IMR-90 (cell line): ENCODE results near the gene PLXND1. TPM values are rescaled to one million over a fixed set of nuclear protein-coding genes. Genes with fewer than 3 reads are reported as not detected.

Source experiments
- ATAC-seq: fragments of 200-7000 bp; cut with Tn5 transposase; 2 replicates; pipeline ENCODE4 v1.9.1; 2020; ENCODE audit warnings: low read depth, mild to moderate bottlenecking, moderate library complexity
- BruUV-seq: library from RNA; stranded (reverse); fragments of 400-500 nt; replicated peaks from 2 replicates; lab custom pipeline; 2021; lab: Mats Ljungman, UMichigan
- CTCF ChIA-PET: fragments of 300-600 bp; formaldehyde crosslinking; extraction: SDS; loops from one replicate; lab custom pipeline; 2021; ENCODE audit warnings: antibody characterized with exemption; lab: Yijun Ruan, JAX
- POLR2A ChIA-PET: fragments of 300-600 bp; sonication (Branson Sonifier 250); formaldehyde crosslinking; loops from one replicate; lab custom pipeline; 2022; ENCODE audit warnings: antibody characterized with exemption; ENCODE audit not compliant: unreplicated experiment; lab: Charles Lee
- DNase-seq: peaks from one replicate; pipeline ENCODE4 v3.0.0; 2013
- H2AFZ ChIP-seq: replicated peaks from 2 replicates; pipeline ENCODE3; 2013; ENCODE audit warnings: low read length, mild to moderate bottlenecking; ENCODE audit not compliant: poor library complexity
- H2AK5ac ChIP-seq: 2 replicates; pipeline ENCODE4 v1.6.1; 2013; ENCODE audit warnings: low read depth, low read length, inconsistent platforms
- H2AK9ac ChIP-seq: replicated peaks from 2 replicates; pipeline ENCODE3; 2013; ENCODE audit warnings: mild to moderate bottlenecking, low read depth, low read length, moderate library complexity; ENCODE audit not compliant: poor library complexity
- H2BK120ac ChIP-seq: 2 replicates; pipeline ENCODE4 v1.6.1; 2013; ENCODE audit warnings: low read depth, low read length, inconsistent platforms
- H2BK15ac ChIP-seq: 3 replicates; pipeline ENCODE4 v1.6.1; 2013; ENCODE audit warnings: low read depth, low read length, inconsistent platforms
- H2BK20ac ChIP-seq: 2 replicates; pipeline ENCODE4 v1.6.1; 2013; ENCODE audit warnings: low read depth, mild to moderate bottlenecking, inconsistent platforms, low read length, moderate library complexity
- H2BK5ac ChIP-seq: 2 replicates; pipeline ENCODE4 v1.6.1; 2013; ENCODE audit warnings: mild to moderate bottlenecking, low read depth, low read length, inconsistent platforms; ENCODE audit not compliant: poor library complexity, severe bottlenecking
- H3K14ac ChIP-seq: replicated peaks from 2 replicates; pipeline ENCODE4 v1.6.1; 2013; ENCODE audit warnings: low read depth, low read length, inconsistent platforms
- H3K18ac ChIP-seq: 2 replicates; pipeline ENCODE4 v1.6.1; 2013; ENCODE audit warnings: low read depth, low read length, control low read depth
- H3K23ac ChIP-seq: 2 replicates; pipeline ENCODE4 v1.6.1; 2013; ENCODE audit warnings: low read depth, low read length, inconsistent platforms
- H3K27ac ChIP-seq: 2 replicates; pipeline ENCODE4 v1.5.1; 2013; ENCODE audit warnings: mild to moderate bottlenecking, control low read depth, low read length; ENCODE audit not compliant: insufficient read depth
- H3K27me3 ChIP-seq: 2 replicates; pipeline ENCODE4 v1.6.1; 2013; ENCODE audit warnings: low read length; ENCODE audit not compliant: control insufficient read depth, insufficient read depth
- H3K36me3 ChIP-seq: 2 replicates; pipeline ENCODE4 v1.6.1; 2013; ENCODE audit warnings: low read length, mixed read lengths; ENCODE audit not compliant: control insufficient read depth, insufficient read depth
- H3K4ac ChIP-seq: 2 replicates; pipeline ENCODE4 v1.6.1; 2013; ENCODE audit warnings: low read depth, low read length, inconsistent platforms
- H3K4me1 ChIP-seq: 2 replicates; pipeline ENCODE4 v1.6.1; 2013; ENCODE audit warnings: low read length, mixed read lengths; ENCODE audit not compliant: control insufficient read depth, insufficient read depth
- H3K4me2 ChIP-seq: 2 replicates; pipeline ENCODE4 v1.6.1; 2013; ENCODE audit warnings: low read depth, mild to moderate bottlenecking, control low read depth, low read length, moderate library complexity
- H3K4me3 ChIP-seq: 2 replicates; pipeline ENCODE4 v1.5.1; 2013; ENCODE audit warnings: low read depth, mild to moderate bottlenecking, control low read depth, low read length, moderate library complexity; ENCODE audit not compliant: insufficient read depth
- H3K56ac ChIP-seq: 2 replicates; pipeline ENCODE4 v1.6.1; 2013; ENCODE audit warnings: low read length, inconsistent platforms; ENCODE audit not compliant: insufficient read depth; ENCODE audit errors: extremely low read depth
- H3K79me1 ChIP-seq, 2 experiments: 2 replicates each; pipeline ENCODE4 v1.6.1; 2013; ENCODE audit warnings: low read length in 2 of 2, inconsistent platforms in 1 of 2, low read depth in 1 of 2
- H3K9ac ChIP-seq: 2 replicates; pipeline ENCODE4 v1.6.1; 2013; ENCODE audit warnings: low read depth, low read length, control low read depth
- H3K9me1 ChIP-seq: 2 replicates; pipeline ENCODE4 v1.6.1; 2013; ENCODE audit warnings: low read length, inconsistent platforms; ENCODE audit not compliant: insufficient read depth
- H3K9me3 ChIP-seq: 2 replicates; pipeline ENCODE4 v1.6.1; 2013; ENCODE audit warnings: low read length; ENCODE audit not compliant: control insufficient read depth, insufficient read depth
- H4K20me1 ChIP-seq: 2 replicates; pipeline ENCODE4 v1.6.1; 2013; ENCODE audit warnings: low read length, inconsistent platforms; ENCODE audit not compliant: insufficient read depth
- H4K5ac ChIP-seq: 2 replicates; pipeline ENCODE4 v1.6.1; 2013; ENCODE audit warnings: mild to moderate bottlenecking, low read depth, low read length, control low read depth
- H4K8ac ChIP-seq, 2 experiments: 2 replicates each; pipeline ENCODE4 v1.6.1; 2013; ENCODE audit warnings: low read depth in 2 of 2, low read length in 2 of 2, control low read depth in 1 of 2, inconsistent platforms in 1 of 2
- H4K91ac ChIP-seq: 2 replicates; pipeline ENCODE4 v1.6.1; 2013; ENCODE audit warnings: low read depth, low read length, inconsistent platforms; ENCODE audit not compliant: insufficient read depth
- BHLHE40 ChIP-seq: fragments of 150-350 bp; IDR thresholded peaks from 2 replicates; pipeline ENCODE4 v1.6.1; 2016; ENCODE audit warnings: mild to moderate bottlenecking, low read depth, low read length
- CEBPB ChIP-seq: IDR thresholded peaks from 2 replicates; pipeline ENCODE4 v1.6.1; 2012; ENCODE audit warnings: low read depth, low read length, improper control_type of control experiment
- CHD1 ChIP-seq: IDR thresholded peaks from 2 replicates; pipeline ENCODE4 v1.6.1; 2012; ENCODE audit warnings: low read depth, low read length, improper control_type of control experiment
- MAFK ChIP-seq: IDR thresholded peaks from 2 replicates; pipeline ENCODE4 v1.6.1; 2012; ENCODE audit warnings: low read depth, low read length, improper control_type of control experiment
- MXI1 ChIP-seq: IDR thresholded peaks from 2 replicates; pipeline ENCODE4 v1.6.1; 2012; ENCODE audit warnings: low read depth, mild to moderate bottlenecking, low read length, moderate library complexity, borderline replicate concordance
- POLR2A ChIP-seq: IDR thresholded peaks from 2 replicates; pipeline ENCODE4 v1.6.1; 2012; ENCODE audit warnings: mild to moderate bottlenecking, low read depth, low read length
- RAD21 ChIP-seq: IDR thresholded peaks from 2 replicates; pipeline ENCODE4 v1.6.1; 2012; ENCODE audit warnings: low read length, improper control_type of control experiment
- SMC3 ChIP-seq: fragments of 150-350 bp; IDR thresholded peaks from 2 replicates; pipeline ENCODE4 v1.6.1; 2016; ENCODE audit warnings: low read depth, mild to moderate bottlenecking, antibody characterized with exemption, low read length, moderate library complexity
- WGBS, 2 experiments: methylation state at CpG; one replicate each; pipeline versions ENCODE4 v1.1.5 to v1.1.7; 2013; ENCODE audit warnings: missing lambda C conversion rate in 2 of 2; ENCODE audit not compliant: insufficient read length in 1 of 2; ENCODE audit errors: extremely low coverage in 2 of 2; 5-methylcytosine and 5-hydroxymethylcytosine counted together
- dilution Hi-C: fragments of 300-500 bp; cut with HindIII; formaldehyde crosslinking; loops from one replicate; pipeline ENCODE4 v1.14.3; 2018; ENCODE audit warnings: low sequenced_read_pairs; ENCODE audit not compliant: unreplicated experiment
- in situ Hi-C: fragments of 300-500 bp; cut with MboI; formaldehyde crosslinking; loops from 3 replicates; pipeline ENCODE4 v1.14.3; 2019; ENCODE audit warnings: low sequenced_read_pairs, inconsistent platforms, mixed read lengths
- intact Hi-C: fragments of 100-400 bp; cut with micrococcal nuclease; formaldehyde crosslinking; loops from 2 replicates; pipeline ENCODE4 v1.10.0; 2022
- polyA plus RNA-seq, 3 experiments: library from polyadenylated mRNA; depleted of rRNA; stranded (reverse); fragments of >200 nt; gene quantifications; 2 replicates each; pipeline ENCODE4 v1.2.3, GENCODE V29; 2012; ENCODE audit warnings: low replicate concordance in 1 of 3
- total RNA-seq: library from RNA; depleted of rRNA; stranded (reverse); fragments of >200 nt; gene quantifications from 2 replicates; pipeline ENCODE4 v1.2.3, GENCODE V29; 2012
- TF ChIP-seq, protein P1 (sequence below): fragments of 150-350 bp; IDR thresholded peaks from 2 replicates; pipeline ENCODE4 v1.6.1; 2016; ENCODE audit warnings: low read depth, mild to moderate bottlenecking, low read length, moderate library complexity, borderline replicate concordance
- TF ChIP-seq, protein P2 (sequence below): fragments of 150-350 bp; IDR thresholded peaks from 2 replicates; pipeline ENCODE4 v1.6.1; 2017; ENCODE audit warnings: mild to moderate bottlenecking, antibody characterized with exemption, low read length, low read depth

Gene PLXND1
- total and polyA plus RNA-seq, 2 of the 4 experiments (the other 2 are of a cell fraction) = 19.2 to 67.1 TPM

DNA sequence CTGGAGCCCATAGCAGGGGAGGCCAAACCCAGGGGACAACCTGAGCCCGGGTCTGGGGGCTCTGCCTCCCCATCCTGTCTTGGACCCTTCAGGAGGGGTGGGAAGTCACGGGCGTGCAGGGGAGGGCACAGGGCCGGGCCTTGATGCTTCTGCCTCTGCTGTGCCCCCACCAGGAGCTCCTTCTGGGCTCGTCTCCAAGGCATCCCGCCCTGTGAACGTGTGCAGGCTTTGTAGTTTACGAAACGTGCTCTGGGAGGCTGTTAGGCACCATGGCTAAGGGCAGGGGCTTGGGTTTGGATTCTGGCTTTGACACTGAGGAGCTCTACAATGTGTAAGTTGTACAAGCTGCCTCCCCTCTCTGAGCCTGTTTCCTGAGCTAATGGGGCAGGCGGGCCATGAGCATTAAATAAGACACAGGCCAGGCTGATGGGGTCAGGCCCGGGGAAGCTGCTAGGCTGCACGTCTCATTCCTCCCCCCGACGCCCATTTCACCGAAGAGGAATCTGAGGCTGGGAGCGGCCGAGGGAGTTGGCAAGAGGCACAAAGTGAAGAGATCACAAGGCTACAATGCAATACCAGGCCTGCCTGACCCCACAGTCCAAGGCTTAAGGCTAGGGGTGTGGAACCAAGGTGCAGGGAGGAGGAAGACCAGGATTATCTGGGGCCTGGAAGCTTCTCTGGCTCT is 19.6 kb downstream of the PLXND1 start:
- H3K36me3 ChIP-seq = peaks cover 19% of the 10 kb centered on the region
- H3K9ac ChIP-seq = no peak overlapping the region; the same call in 1 of the 2 replicates
- H3K4me3 ChIP-seq = no peak overlapping the region
- no peak overlapping the region for H2BK5ac ChIP-seq
- POLR2A ChIA-PET = no interaction called here
- TF ChIP-seq CEBPB (no peak), MXI1 (no peak), BHLHE40 (no peak), POLR2A (no peak), MAFK (no peak), SMC3 (no peak), CHD1 (no peak), RAD21 (no peak)
- TF ChIP-seq, protein P1, sequence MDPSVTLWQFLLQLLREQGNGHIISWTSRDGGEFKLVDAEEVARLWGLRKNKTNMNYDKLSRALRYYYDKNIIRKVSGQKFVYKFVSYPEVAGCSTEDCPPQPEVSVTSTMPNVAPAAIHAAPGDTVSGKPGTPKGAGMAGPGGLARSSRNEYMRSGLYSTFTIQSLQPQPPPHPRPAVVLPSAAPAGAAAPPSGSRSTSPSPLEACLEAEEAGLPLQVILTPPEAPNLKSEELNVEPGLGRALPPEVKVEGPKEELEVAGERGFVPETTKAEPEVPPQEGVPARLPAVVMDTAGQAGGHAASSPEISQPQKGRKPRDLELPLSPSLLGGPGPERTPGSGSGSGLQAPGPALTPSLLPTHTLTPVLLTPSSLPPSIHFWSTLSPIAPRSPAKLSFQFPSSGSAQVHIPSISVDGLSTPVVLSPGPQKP = no peak
- TF ChIP-seq, protein P2, sequence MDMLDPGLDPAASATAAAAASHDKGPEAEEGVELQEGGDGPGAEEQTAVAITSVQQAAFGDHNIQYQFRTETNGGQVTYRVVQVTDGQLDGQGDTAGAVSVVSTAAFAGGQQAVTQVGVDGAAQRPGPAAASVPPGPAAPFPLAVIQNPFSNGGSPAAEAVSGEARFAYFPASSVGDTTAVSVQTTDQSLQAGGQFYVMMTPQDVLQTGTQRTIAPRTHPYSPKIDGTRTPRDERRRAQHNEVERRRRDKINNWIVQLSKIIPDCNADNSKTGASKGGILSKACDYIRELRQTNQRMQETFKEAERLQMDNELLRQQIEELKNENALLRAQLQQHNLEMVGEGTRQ = no peak
- H3K4ac ChIP-seq = no peak overlapping the region
- H3K9me1 ChIP-seq = 0 out of 2 replicates have a peak, but pooled peaks cover 2% of the 10 kb centered on the region
- H3K14ac ChIP-seq = no peak overlapping the region
- in situ Hi-C loops = no loop called here
- WGBS, 2 experiments = 72% methylated on average over 9 of the region's 17 CpGs; no CpG with 5 or more reads in 1 of the 2 experiments
- dilution Hi-C loops = no loop called here
- H2AFZ ChIP-seq = no peak overlapping the region
- H2BK120ac ChIP-seq = no peak overlapping the region
- H3K56ac ChIP-seq = no peak overlapping the region
- ATAC-seq (peak; percentile 36), DNase-seq (no peak)
- CTCF ChIA-PET = no interaction called here
- no peak overlapping the region for H4K91ac ChIP-seq
- H3K27me3 ChIP-seq = no peaks in the 10 kb centered on the region
- H3K9me3 ChIP-seq = no peaks in the 10 kb centered on the region
- no peak overlapping the region for H3K23ac ChIP-seq
- peaks cover 4% of the 10 kb centered on the region for H4K20me1 ChIP-seq
- peaks cover 9 to 65% of the 10 kb centered on the region in 2 experiments for H3K79me1 ChIP-seq
- no TSS peak for BruUV-seq
- H2AK9ac ChIP-seq = peak overlapping the region; percentile 48
- H3K18ac ChIP-seq = no peak overlapping the region
- intact Hi-C loops = no loop called here
- no peak overlapping the region for H2BK20ac ChIP-seq
- H3K4me2 ChIP-seq = no peak overlapping the region
- no peak overlapping the region for H2BK15ac ChIP-seq
- no peak overlapping the region; the same call in 1 of the 2 replicates for H4K5ac ChIP-seq
- peaks cover 7% of the 10 kb centered on the region; the same call in 1 of the 2 replicates for H3K4me1 ChIP-seq
- 0 out of 2 replicates have a peak overlapping the region, but pooled peaks have one; percentile 4 for H2AK5ac ChIP-seq
- H3K27ac ChIP-seq = no peak overlapping the region; the same call in 1 of the 2 replicates
- 0 out of 4 replicates have a peak overlapping the region, but pooled peaks of 1 of the 2 experiments have one; percentile 47 for H4K8ac ChIP-seq
